K562 (cell line): ENCODE results near the gene GPR153. TPM values are rescaled to one million over a fixed set of nuclear protein-coding genes. Genes with fewer than 3 reads are reported as not detected.

Source experiments
- ATAC-seq: fragments of 200-7000 bp; cut with Tn5 transposase; 3 replicates; pipeline ENCODE4 v1.9.1; 2020; ENCODE audit warnings: moderate library complexity
- BruUV-seq: library from RNA; stranded (reverse); fragments of 400-500 nt; replicated peaks from 2 replicates; lab custom pipeline; 2021; lab: Mats Ljungman, UMichigan
- CTCF ChIA-PET: fragments of 300-600 bp; formaldehyde crosslinking; extraction: SDS; loops from one replicate; lab custom pipeline; 2021; ENCODE audit warnings: low intra/inter-chr PET ratio; lab: Yijun Ruan, JAX
- POLR2A ChIA-PET: fragments of 300-600, 350-650 bp; sonication (Branson Sonifier 250); formaldehyde crosslinking; extraction: SDS; loops from one replicate; lab custom pipeline; 2021; ENCODE audit warnings: antibody characterized with exemption, inconsistent platforms; lab: Yijun Ruan, JAX
- DNase-seq, 4 experiments: peaks; one replicate each; pipeline versions ENCODE4 v3.0.0 to v3.0.0-alpha.2; 2011 to 2018; ENCODE audit warnings: low spot score in 3 of 4, mixed read lengths in 3 of 4; ENCODE audit errors: extremely low read depth in 1 of 4
- FAIRE-seq: peaks from 2 replicates; lab custom pipeline; 2011; peaks lifted over from hg19 to GRCh38; lab: Jason Lieb, UNC
- H2AFZ ChIP-seq: 2 replicates; pipeline ENCODE4 v1.6.0; 2011; ENCODE audit warnings: low read depth, low read length, control low read depth, inconsistent platforms
- H3K27ac ChIP-seq: fragments of 200-600 bp; 3 replicates; pipeline ENCODE4 v1.8.0; 2011; ENCODE audit warnings: low read depth, mild to moderate bottlenecking, control low read depth, inconsistent platforms, low read length, moderate library complexity, mixed read lengths; ENCODE audit errors: extremely low read depth
- H3K27me3 ChIP-seq, 2 experiments: fragments of 300-600 bp in 1 of 2; 2 replicates in 1 of 2; 3 replicates in 1 of 2; pipeline versions ENCODE4 v1.6.0 to v1.8.0; 2011; ENCODE audit warnings: inconsistent platforms in 2 of 2, low read length in 2 of 2, mild to moderate bottlenecking in 1 of 2, mixed read lengths in 1 of 2, moderate library complexity in 1 of 2; ENCODE audit not compliant: control insufficient read depth in 2 of 2, insufficient read depth in 2 of 2
- H3K36me3 ChIP-seq: fragments of 300-600 bp; 3 replicates; pipeline ENCODE4 v1.8.0; 2011; ENCODE audit warnings: mild to moderate bottlenecking, low read length, inconsistent platforms; ENCODE audit not compliant: control insufficient read depth, insufficient read depth
- H3K4me1 ChIP-seq, 2 experiments: fragments of 200-600 bp in 1 of 2; replicated peaks in 1 of 2; 2 replicates in 1 of 2; 3 replicates in 1 of 2; pipeline versions ENCODE4 v1.5.1 to v1.8.0; 2011; ENCODE audit warnings: inconsistent platforms in 2 of 2, low read length in 2 of 2, mild to moderate bottlenecking in 1 of 2, mixed read lengths in 1 of 2, moderate library complexity in 1 of 2; ENCODE audit not compliant: control insufficient read depth in 2 of 2, insufficient read depth in 2 of 2
- H3K4me2 ChIP-seq: 2 replicates; pipeline ENCODE4 v1.6.1; 2011; ENCODE audit warnings: low read length, control low read depth, inconsistent platforms, mixed read lengths; ENCODE audit not compliant: insufficient read depth
- H3K4me3 ChIP-seq: fragments of 200-600 bp; sonication (generic), shearing (Covaris generic); 2 replicates; pipeline ENCODE4 v1.5.1; 2016; ENCODE audit warnings: control low read depth, inconsistent platforms
- H3K79me2 ChIP-seq: fragments of 200-600 bp; 3 replicates; pipeline ENCODE4 v1.8.0; 2011; ENCODE audit warnings: low read length, inconsistent platforms; ENCODE audit not compliant: control insufficient read depth, insufficient read depth
- H3K9ac ChIP-seq, 2 experiments: 2 replicates each; pipeline versions ENCODE4 v1.6.0 to v1.6.1; 2011; ENCODE audit warnings: low read depth in 2 of 2, low read length in 2 of 2, control low read depth in 1 of 2, inconsistent platforms in 1 of 2, mild to moderate bottlenecking in 1 of 2, mixed read lengths in 1 of 2; ENCODE audit not compliant: insufficient read depth in 1 of 2
- H3K9me1 ChIP-seq: one replicate; pipeline ENCODE4 v1.6.0; 2011; ENCODE audit warnings: inconsistent platforms, mild to moderate bottlenecking, low read length, moderate library complexity; ENCODE audit not compliant: control insufficient read depth, insufficient read depth
- H3K9me3 ChIP-seq: replicated peaks from 2 replicates; pipeline ENCODE4 v1.5.1; 2011; ENCODE audit warnings: low read depth, low read length, inconsistent platforms; ENCODE audit not compliant: control insufficient read depth, insufficient read depth
- H4K20me1 ChIP-seq: replicated peaks from 2 replicates; pipeline ENCODE4 v1.6.1; 2011; ENCODE audit warnings: low read length, inconsistent platforms, mixed read lengths; ENCODE audit not compliant: control insufficient read depth, insufficient read depth
- CAMTA2 ChIP-seq: fragments of 250-450 bp; sonication (Bioruptor Pico); conservative IDR thresholded peaks from 2 replicates; pipeline ENCODE4 v1.5.1; 2022
- KAT7 ChIP-seq: sonication (generic); formaldehyde crosslinking; IDR thresholded peaks from 2 replicates; pipeline ENCODE4 v1.8.0; 2022; ENCODE audit warnings: missing genetic modification reagents, mild to moderate bottlenecking, borderline replicate concordance
- RBFOX2 ChIP-seq: fragments of 200-400 bp; formaldehyde crosslinking; IDR thresholded peaks from 2 replicates; pipeline ENCODE4 v1.6.1; 2017; ENCODE audit warnings: low read depth, mild to moderate bottlenecking, low read length, moderate library complexity
- ZNF324 ChIP-seq: fragments of 250-450 bp; sonication (Bioruptor Pico); IDR thresholded peaks from 2 replicates; pipeline ENCODE4 v1.4.0; 2020; ENCODE audit warnings: mild to moderate bottlenecking
- ZNF507 ChIP-seq: conservative IDR thresholded peaks from 2 replicates; pipeline ENCODE4 v1.6.1; 2017; ENCODE audit warnings: missing genetic modification characterization, missing compliant biosample characterization
- WGBS: fragments of 100-300 bp; shearing (Covaris generic); methylation state at CpG from one replicate; pipeline ENCODE4 v1.1.6; 2016; ENCODE audit warnings: low coverage, mixed read lengths; ENCODE audit not compliant: insufficient coverage; ENCODE audit errors: missing lambda C conversion rate; 5-methylcytosine and 5-hydroxymethylcytosine counted together
- in situ Hi-C: fragments of 300-500 bp; cut with MboI; formaldehyde crosslinking; loops from 4 replicates; pipeline ENCODE4 v1.15.0; 2018; ENCODE audit warnings: inconsistent platforms, mixed read lengths
- intact Hi-C: fragments of 100-400 bp; cut with micrococcal nuclease; formaldehyde crosslinking; loops from 2 replicates; pipeline ENCODE4 v1.14.2; 2022
- polyA plus RNA-seq, 8 experiments: library from polyadenylated mRNA; depleted of rRNA in 4 of 8; stranded (reverse) in 5 of 8; unstranded in 3 of 8; fragments of >200 nt; fragmentation: Nextera tagmentation in 2 of 8; fragmentation: Illumina TruSeq in 1 of 8; extraction: Ambion mirVana in 2 of 8; extraction: Trizol in 1 of 8; gene quantifications; 2 replicates each; pipeline versions ENCODE4 v1.2.1 to v1.2.3, GENCODE V29; 2011 to 2014; ENCODE audit warnings: inconsistent platforms in 1 of 8, missing spikeins in 1 of 8
- total RNA-seq, 7 experiments: library from RNA; depleted of rRNA in 6 of 7; stranded (reverse); fragments of >200 nt in 6 of 7; fragmentation: Illumina TruSeq in 2 of 7; extraction: Trizol in 2 of 7; gene quantifications; 2 replicates each; pipeline versions ENCODE4 v1.2.1 to v1.2.3, GENCODE V29; 2011 to 2021; ENCODE audit warnings: low replicate concordance in 1 of 7
- TF ChIP-seq, protein P1 (sequence below): sonication (generic); formaldehyde crosslinking; IDR thresholded peaks from 2 replicates; pipeline ENCODE4 v1.9.0; 2022; ENCODE audit warnings: mild to moderate bottlenecking, missing genetic modification reagents

Gene GPR153
- total and polyA plus RNA-seq, 9 of the 15 experiments (the other 6 are each of a cell fraction or from before 2014, with no cell fraction given), result 0.01 to 1.5 (median 0.51) TPM

DNA sequence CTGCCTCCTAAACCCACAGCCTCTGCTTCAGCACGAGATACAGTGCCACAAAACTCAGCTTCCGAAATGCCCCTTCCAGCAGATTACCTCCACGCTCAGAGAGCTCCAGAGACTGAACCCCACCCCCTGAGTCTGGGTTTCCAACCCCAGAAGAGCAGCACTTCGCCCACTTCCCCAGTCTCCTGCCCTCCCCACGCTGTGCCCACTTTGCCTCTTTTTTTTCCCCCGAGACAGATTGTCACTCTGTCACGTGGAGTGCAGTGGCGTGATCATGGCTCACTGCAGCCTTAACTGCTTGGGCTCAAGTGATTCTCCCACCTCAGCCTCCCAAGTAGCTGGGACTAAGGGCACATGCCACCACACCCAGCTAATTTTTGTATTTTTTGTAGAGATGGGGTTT lies 35.2 kb downstream of the GPR153 start:
- H3K9ac ChIP-seq, result no peak overlapping the region
- H3K9me3 ChIP-seq, result no peaks in the 10 kb centered on the region
- TF ChIP-seq, protein P1, sequence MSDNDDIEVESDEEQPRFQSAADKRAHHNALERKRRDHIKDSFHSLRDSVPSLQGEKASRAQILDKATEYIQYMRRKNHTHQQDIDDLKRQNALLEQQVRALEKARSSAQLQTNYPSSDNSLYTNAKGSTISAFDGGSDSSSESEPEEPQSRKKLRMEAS (CRISPR knock-in tag), result 0 out of 2 replicates have a peak, but pooled peaks have one; percentile 13
- TF ChIP-seq KAT7 (CRISPR knock-in tag), result no peak
- TF ChIP-seq, all 486 proteins: peak for 1
- ATAC-seq (no peak), FAIRE-seq (no peak), DNase-seq (no peak)
- WGBS, result 96% methylated on average over 8 of the region's 8 CpGs
- Histone ChIP-seq H3K4me3 (no peak overlapping the region), H3K79me2 (no peaks in the 10 kb centered on the region; the same call in 2 of the 3 replicates), H3K27me3 (no peaks in the 10 kb centered on the region), H3K4me1 (no peaks in the 10 kb centered on the region), H3K4me2 (no peak overlapping the region), H4K20me1 (0 out of 2 replicates have a peak, but pooled peaks cover 7% of the 10 kb centered on the region), H2AFZ (no peak overlapping the region), H3K36me3 (peaks cover 90% of the 10 kb centered on the region; the same call in 2 of the 3 replicates), H3K27ac (no peak overlapping the region), H3K9me1 (no peaks in the 10 kb centered on the region)
- ChIA-PET CTCF (no interaction called here), POLR2A (interaction anchor here (0.9 to 1.6 kb wide), 7 partner anchors 8 to 23 kb away, joined by 3 to 5 read pairs (median 4); partner anchors contain the start of gene ICMT)
- intact Hi-C loops, result no loop called here
- BruUV-seq, result no TSS peak
- in situ Hi-C loops, result no loop called here

DNA sequence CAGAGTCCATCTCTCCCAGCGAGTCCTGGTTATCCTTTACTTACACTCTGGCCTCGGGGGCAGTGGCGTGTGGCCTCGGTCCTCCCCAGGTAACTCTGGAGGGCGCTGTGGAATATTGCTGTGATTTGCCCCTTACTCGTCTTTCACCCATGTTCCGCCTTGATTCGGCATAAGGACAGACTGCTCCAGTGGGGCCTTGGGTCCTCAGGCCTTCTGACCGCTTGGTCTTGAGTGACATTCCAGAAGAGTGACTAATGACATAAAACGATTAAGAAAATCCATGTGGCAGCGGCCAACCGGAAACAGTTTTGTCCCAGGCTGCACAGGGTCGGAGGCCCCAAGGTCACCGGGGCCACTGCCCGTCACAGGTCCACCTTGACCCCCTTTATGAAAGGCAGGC lies 36.2 kb downstream of the GPR153 start:
- in situ Hi-C loops, result no loop called here
- TF ChIP-seq ZNF324 (CRISPR knock-in tag) (no peak), RBFOX2 (0 out of 2 replicates have a peak, but pooled peaks have one; percentile 7), CAMTA2 (no peak), ZNF507 (no peak)
- TF ChIP-seq, all 486 proteins: peak for 1
- Histone ChIP-seq H3K27me3 (no peaks in the 10 kb centered on the region), H3K36me3 (peaks cover 85% of the 10 kb centered on the region; the same call in 2 of the 3 replicates), H4K20me1 (0 out of 2 replicates have a peak, but pooled peaks cover 7% of the 10 kb centered on the region), H3K9me3 (no peaks in the 10 kb centered on the region), H3K4me1 (no peaks in the 10 kb centered on the region), H3K9ac (no peak overlapping the region), H3K9me1 (no peaks in the 10 kb centered on the region), H2AFZ (no peak overlapping the region), H3K79me2 (no peaks in the 10 kb centered on the region; the same call in 2 of the 3 replicates), H3K27ac (no peak overlapping the region), H3K4me3 (no peak overlapping the region), H3K4me2 (no peak overlapping the region)
- ChIA-PET CTCF (no interaction called here), POLR2A (interaction anchor here (0.7 to 1.6 kb wide), 6 partner anchors 9 to 259 kb away, joined by 3 to 5 read pairs (median 3); no protein-coding TSS in a partner anchor)
- intact Hi-C loops, result no loop called here
- no peak for ATAC-seq
- DNase-seq, result no peak
- no peak for FAIRE-seq
- 86% methylated on average over 15 of the region's 15 CpGs for WGBS
- no TSS peak for BruUV-seq
